Measurements from ENCODE around the gene TMEM120B.
A peak's percentile ranks its signal among the peaks of the same experiment; 100 is the strongest.

The TMEM120B gene

GRCh38 chr12:121793838-121794533 is 81.4 kb downstream of the TMEM120B start:
- DNase-seq, result peak; percentile 90 to 94

DNA sequence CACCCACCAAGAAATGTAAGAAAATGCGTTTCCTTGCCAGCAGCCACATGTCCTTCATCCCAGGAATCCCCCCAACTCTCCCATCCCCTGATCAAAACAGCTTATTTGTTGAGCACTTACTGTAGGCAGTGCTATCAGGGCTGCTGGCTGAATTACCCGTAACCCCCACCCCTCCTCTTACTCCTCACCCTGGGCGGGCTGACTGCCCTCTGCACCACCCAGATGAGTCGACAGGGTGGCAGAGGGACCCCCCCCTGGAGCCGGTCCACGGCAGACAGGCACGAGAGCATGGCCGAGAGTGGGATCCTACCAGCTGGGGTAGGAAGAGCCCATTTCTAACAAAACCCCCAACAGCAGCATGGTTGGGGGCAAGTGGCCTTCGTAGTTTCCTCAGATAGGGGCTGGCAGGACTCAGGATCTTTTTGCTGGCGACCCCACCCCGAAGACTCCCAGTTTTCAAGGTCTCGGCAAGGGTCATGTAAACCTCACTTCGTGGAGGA is 82.0 kb downstream of the TMEM120B start:
- no peak for DNase-seq

GRCh38 chr12:121795034-121795968 is 82.7 kb downstream of the TMEM120B start:
- DNase-seq, result peak; percentile 46 to 57

DNA sequence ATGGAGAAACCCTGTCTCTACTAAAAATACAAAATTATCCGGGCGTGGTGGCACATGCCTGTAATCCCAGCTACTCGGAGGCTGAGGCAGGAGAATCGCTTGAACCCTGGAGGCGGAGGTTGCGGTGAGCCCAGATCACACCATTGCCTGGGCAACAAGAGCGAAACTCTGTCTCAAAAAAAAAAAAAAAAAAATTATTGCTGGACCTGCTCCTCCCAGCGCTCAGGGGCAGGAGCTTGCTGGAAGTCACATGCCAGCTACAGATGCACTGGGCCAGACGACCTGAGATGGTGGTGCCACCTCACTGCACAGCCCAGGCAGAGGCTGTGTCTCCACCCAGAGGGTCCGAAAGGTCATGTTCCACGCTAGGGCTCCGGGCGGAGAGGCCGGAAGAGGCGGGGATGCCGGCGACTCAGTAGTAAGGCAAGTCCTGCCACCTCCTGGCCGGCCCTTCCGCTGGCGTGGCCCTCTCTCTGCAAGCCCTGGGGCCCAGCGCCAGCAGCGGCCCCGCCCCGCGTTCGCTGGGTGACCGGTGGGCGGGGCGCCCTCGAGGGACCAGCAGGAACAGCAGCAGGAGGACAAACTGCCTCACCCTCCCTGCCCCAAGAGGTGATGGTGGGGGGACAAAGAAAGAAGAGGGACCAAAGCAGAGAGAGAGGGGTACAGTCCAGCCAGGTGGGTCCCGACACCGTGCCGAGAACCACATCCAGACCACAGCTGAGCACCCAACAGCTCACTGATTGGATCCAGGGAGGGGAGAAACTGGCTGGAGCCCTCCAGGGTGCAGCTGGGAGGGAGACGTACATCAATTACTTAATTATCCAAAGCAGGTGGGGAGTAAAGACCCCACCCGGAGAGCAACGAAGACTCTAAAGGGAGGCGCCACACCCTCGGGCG is 84.6 kb downstream of the TMEM120B start:
- DNase-seq, result no peak

GRCh38 chr12:121797937-121798786 is 85.6 kb downstream of the TMEM120B start:
- no peak for DNase-seq

DNA sequence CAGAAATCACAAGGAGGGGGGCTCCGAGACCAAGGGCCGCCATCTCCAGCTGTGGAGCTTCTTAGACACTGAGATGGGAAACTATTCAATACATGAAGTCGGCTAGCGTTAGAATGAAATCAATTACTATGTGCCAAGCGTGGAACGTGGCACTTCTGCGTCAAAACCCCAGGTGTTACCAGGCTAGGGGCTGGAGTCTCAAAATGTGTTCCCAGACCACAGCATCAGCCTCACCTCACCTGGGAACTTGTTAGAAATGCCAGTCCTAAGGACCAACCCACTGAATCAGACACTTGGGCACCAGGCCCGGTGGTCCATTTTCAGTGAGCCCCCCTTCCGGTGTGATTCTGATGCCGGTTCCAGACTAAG is 86.2 kb downstream of the TMEM120B start:
- no peak for DNase-seq

DNA sequence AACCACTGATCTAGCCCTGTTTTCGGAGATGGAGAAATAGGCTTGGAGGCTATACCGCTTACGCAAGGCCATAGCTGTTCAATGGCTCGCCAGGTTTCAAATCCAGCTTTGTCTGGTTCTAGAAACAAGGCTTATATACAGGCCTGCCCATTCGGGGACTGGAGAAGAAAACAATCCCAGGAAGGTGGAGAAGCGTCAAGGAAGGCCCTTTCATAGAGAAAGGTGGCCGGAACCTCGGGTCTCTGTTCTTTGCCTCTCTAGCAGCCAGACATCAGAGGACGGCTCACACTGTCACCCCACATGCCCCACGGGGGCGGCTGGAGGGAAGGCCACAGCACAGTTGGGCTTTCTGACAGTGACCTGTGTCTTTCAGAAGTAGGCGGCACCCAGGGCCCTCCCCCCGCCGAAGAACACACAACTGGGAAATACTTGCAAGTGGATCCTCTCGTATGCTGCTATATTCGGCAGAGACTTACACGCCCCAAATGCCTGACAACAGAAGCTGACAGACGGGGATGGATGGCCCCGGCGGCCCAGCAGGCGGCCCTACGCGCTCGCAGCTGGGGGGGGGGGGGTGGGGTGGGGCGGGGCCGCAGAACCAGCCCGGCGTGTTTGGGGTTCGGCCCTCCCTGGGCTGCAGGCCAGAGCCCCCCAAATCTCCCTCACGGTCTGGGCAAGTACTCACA is 86.7 kb downstream of the TMEM120B start:
- peak; percentile 64 to 69 for DNase-seq

- DNase-seq, result peak; percentile 52 to 72
Observed at GRCh38 chr12:121799842-121800693, 87.5 kb downstream of the TMEM120B start.

DNA sequence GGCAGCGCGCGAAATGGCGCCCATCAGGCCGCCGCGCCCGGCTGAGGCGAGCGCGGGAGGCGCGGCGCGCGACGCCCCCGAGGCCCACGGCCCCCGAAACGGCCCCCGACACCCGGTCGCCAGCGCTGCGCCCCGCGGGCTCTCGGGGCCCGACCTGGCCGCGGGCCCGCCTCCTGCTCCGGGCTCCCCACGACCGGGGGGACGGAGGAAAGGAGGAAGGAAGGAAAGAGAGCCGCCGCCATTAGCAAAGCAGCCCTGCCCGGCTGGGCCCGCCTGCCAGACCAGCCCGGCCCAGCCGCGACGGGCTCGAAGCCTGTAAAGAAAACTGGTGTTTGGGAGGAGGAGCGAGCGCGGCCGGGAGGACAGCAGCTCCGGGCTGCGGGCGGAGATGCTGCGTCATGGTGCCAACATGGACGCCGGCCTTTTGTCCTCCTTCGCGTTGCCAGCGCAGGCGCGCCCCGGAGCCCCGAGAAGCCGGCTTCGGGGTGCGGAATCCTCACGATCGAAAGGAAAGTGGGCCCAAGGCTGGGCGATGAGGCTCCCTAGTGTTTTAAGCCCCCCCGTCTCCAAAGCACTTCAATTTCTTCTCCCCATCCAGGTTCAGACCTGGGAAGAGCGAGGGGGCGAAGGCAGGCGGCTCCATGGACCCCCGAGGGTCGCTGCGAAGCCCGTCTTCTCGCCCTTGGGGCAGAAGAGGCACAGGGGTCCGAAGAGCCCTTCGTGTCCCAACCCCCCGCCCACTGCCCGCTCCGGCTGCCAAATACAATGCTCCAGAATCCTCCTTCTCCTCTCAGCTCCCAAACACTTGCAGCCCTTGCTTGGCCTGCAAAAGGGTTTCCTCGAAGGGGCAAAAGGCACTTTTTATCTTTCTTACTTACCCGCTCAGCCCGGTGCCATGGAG is 88.4 kb downstream of the TMEM120B start:
- peak in 1 of 2 experiments; percentile 16 for DNase-seq

GRCh38 chr12:121801595-121802484 is 89.3 kb downstream of the TMEM120B start:
- peak in 1 of 2 experiments; percentile 17 for DNase-seq

DNA sequence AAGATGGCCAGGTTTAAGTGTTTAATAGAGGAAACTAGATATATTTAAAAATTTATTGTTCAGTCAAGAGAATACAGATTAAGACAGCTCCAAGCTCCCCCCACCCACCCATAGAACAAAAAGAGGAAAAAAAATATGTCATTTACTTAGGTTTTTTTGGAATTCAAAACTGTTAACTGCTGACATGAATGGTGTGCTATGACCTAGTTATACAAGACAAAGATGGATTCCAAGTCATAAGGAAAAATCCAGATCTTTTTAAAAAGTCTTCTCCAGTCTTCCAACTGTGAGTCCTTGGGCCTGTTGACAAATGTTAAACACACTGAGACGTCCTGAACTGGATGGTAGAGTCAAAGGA is 89.9 kb downstream of the TMEM120B start:
- peak in 1 of 2 experiments; percentile 56 for DNase-seq

DNA sequence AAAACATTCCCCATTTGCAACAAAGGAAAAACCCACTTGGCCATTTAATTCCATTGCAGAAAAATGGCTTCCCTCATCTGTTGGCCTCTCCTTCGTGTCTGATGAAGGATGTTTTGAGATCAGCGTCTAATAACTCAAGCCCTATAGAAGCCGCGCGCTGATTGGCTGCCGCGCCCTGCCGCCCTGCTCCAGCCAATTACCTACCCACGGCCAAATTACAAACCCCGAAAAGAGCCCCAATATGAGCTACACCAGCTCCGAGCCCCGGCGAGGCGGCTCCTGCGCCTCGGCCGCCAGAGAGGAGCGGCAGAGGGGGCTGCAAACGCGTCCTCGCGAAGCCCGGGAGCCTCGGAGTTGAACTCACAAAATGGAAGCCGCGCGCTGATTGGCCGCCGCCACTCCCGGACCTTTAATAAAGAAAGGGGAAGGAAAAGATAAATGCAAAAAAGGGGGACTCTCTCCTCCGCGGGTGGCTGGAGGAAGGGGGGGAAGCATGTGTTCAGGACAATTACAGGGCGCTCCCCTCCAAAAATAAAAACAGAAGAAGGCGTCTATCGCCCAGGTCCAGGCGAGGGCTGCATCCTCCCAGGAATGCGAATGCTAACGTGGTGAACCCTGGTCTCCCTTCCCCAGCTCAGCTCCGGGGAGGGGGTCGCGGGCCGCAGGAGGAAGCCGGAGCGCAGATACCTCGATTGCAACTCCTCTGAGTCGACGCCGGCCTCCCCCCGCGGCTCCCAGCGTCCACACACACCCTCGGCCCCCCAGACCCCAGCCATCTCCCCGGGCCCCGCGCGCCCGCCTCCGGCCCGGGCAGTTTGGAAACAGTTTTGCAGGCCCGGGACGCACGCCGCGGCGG is 90.5 kb downstream of the TMEM120B start:
- peak; percentile 98 to 99 for DNase-seq

- DNase-seq, result peak; percentile 36 to 55
Observed at GRCh38 chr12:121803861-121804416, 91.4 kb downstream of the TMEM120B start, which contains the start of gene SETD1B. Gene SETD1B (plus strand): TSS chr12:121804009. CDS start chr12:121804738, 729 bp downstream.

DNA sequence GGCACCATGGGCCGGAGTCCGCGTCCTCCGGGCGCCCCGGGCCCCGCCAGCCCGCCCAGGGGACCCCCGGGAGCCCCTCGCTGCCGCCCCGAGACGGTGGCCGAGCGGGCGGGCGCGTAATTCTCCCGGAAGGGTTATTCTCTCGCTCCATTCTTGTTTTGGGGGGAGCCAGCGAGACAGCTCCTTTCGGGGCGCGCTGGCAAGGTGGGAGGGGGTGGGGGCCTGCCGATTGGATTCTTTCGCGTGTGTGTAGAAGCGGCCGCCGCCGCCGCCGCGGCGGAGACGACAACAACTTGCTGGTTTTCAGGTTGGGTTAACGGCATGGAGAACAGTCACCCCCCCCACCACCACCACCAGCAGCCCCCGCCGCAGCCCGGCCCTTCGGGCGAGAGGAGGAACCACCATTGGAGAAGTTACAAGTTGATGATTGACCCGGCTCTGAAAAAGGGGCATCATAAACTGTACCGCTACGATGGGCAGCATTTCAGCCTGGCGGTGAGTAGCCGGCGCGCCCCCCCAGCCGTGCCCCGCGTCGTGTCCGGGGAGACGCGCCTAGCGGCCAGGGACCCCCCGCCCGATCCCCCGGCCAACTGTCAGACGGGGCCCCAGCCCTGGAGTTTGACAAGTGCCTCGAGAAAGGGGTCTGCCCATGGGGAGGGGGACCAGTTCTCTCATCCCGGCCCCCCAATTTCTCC is 92.0 kb downstream of the TMEM120B start:
- peak; percentile 22 to 28 for DNase-seq

DNA sequence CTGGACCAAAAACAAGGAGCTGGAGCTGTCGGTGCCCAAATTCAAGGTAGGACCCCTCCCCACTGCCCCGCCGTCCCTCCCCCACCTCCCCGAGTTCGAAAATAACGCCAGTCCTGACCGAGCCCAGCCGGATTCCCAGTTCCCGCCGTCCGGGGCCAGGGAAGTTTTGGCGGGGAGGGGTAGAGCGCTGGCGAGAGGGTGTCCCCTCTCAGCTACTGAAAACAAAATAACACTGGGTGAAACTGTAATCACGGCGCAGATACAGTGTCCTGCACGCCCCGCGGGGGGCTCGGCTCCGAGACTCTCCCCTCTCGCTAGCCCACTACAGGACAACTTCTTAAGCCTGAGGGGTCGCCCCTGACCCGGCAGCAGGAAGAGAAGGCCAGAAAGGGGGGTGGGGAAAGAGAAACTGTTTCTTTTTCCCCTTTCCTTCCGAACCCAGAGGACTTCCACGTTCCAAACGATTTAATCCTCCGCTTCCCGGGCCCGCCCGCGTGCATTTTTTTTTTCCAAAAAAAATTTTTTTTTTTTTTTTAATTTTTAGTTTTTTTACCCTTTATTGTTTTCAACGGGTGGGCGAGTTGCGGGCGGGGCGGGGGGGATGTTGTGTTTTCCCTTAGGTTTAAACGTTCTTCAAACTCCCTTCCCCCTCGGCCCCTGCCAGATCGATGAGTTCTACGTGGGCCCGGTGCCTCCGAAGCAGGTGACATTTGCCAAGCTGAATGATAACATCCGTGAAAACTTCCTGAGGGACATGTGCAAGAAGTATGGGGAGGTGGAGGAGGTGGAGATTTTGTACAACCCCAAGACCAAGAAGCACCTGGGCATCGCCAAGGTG is 92.8 kb downstream of the TMEM120B start:
- peak in 1 of 2 experiments; percentile 19 for DNase-seq
